ENCODE results near the gene PTCH1.
A peak's percentile ranks its signal among the peaks of the same experiment; 100 is the strongest.

The PTCH1 gene

DNA sequence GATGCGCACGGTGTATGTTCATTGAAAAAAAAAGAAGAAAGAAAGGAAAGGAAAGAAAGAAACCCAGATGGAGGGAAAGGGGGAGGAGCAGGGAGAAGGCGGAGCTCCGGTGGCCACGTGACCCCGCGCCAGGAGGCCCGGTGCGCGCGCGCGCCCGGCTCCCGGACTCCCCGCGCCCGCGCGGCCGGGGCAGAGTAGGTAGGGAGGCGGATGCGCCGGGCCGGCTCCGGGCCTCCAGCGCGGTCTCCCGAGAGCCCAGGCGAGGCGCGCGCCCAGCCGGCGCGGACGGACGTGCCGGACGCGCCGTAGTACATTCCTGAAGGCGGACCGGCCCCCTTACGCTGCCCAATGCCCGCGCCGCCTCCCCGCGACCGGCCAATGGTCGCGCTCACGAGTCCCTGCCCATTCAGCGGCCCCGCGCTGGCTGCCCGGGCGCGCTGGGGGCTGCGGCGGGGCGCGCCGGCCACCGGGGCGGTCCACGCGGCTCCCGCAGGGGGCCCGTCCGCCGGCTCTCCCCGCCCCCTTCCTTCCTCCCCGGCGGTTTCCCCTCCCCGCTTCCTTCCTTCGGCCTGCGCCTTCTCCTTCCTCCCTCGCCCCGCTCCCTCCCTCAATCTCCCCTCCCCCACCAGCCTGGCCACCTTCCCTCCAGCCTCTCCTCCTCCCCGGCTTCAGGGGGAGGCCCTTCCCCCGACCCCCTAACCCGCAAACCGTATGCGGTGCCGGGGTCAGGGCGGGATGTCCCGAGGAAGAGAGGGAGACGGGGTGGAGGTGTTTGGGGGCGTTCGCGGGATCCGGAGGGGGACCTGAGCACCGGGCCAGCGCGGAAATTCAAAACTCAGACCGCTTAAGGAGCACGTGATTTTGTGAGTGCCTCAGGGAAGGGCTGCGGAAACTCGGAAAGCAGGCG, 5.8 kb downstream of the PTCH1 start (continued):
- TF ChIP-seq, protein P1, sequence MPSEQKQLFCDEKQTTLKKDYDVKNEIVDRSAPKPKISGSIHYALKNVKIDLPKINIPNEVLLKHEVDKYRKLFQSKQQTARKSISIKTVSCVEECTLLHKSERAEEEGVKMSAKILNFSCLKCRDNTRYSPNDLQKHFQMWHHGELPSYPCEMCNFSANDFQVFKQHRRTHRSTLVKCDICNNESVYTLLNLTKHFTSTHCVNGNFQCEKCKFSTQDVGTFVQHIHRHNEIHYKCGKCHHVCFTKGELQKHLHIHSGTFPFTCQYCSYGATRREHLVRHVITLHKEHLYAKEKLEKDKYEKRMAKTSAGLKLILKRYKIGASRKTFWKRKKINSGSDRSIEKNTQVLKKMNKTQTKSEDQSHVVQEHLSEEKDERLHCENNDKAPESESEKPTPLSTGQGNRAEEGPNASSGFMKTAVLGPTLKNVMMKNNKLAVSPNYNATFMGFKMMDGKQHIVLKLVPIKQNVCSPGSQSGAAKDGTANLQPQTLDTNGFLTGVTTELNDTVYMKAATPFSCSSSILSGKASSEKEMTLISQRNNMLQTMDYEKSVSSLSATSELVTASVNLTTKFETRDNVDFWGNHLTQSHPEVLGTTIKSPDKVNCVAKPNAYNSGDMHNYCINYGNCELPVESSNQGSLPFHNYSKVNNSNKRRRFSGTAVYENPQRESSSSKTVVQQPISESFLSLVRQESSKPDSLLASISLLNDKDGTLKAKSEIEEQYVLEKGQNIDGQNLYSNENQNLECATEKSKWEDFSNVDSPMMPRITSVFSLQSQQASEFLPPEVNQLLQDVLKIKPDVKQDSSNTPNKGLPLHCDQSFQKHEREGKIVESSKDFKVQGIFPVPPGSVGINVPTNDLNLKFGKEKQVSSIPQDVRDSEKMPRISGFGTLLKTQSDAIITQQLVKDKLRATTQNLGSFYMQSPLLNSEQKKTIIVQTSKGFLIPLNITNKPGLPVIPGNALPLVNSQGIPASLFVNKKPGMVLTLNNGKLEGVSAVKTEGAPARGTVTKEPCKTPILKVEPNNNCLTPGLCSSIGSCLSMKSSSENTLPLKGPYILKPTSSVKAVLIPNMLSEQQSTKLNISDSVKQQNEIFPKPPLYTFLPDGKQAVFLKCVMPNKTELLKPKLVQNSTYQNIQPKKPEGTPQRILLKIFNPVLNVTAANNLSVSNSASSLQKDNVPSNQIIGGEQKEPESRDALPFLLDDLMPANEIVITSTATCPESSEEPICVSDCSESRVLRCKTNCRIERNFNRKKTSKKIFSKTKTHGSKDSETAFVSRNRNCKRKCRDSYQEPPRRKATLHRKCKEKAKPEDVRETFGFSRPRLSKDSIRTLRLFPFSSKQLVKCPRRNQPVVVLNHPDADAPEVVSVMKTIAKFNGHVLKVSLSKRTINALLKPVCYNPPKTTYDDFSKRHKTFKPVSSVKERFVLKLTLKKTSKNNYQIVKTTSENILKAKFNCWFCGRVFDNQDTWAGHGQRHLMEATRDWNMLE (tag by site-specific recombination; conservative IDR thresholded peaks at IDR 0.05; ENCODE audit: low read depth), result no peak
- TF ChIP-seq, protein P2, sequence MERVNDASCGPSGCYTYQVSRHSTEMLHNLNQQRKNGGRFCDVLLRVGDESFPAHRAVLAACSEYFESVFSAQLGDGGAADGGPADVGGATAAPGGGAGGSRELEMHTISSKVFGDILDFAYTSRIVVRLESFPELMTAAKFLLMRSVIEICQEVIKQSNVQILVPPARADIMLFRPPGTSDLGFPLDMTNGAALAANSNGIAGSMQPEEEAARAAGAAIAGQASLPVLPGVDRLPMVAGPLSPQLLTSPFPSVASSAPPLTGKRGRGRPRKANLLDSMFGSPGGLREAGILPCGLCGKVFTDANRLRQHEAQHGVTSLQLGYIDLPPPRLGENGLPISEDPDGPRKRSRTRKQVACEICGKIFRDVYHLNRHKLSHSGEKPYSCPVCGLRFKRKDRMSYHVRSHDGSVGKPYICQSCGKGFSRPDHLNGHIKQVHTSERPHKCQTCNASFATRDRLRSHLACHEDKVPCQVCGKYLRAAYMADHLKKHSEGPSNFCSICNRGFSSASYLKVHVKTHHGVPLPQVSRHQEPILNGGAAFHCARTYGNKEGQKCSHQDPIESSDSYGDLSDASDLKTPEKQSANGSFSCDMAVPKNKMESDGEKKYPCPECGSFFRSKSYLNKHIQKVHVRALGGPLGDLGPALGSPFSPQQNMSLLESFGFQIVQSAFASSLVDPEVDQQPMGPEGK (tag by site-specific recombination; IDR thresholded peaks at IDR 0.05), result peak; percentile 93
- TF ChIP-seq ZBTB20 (tag by site-specific recombination; IDR thresholded peaks at IDR 0.05), result peak; percentile 67
- TF ChIP-seq YY2 (tag by site-specific recombination; IDR thresholded peaks at IDR 0.05), result no peak

DNA sequence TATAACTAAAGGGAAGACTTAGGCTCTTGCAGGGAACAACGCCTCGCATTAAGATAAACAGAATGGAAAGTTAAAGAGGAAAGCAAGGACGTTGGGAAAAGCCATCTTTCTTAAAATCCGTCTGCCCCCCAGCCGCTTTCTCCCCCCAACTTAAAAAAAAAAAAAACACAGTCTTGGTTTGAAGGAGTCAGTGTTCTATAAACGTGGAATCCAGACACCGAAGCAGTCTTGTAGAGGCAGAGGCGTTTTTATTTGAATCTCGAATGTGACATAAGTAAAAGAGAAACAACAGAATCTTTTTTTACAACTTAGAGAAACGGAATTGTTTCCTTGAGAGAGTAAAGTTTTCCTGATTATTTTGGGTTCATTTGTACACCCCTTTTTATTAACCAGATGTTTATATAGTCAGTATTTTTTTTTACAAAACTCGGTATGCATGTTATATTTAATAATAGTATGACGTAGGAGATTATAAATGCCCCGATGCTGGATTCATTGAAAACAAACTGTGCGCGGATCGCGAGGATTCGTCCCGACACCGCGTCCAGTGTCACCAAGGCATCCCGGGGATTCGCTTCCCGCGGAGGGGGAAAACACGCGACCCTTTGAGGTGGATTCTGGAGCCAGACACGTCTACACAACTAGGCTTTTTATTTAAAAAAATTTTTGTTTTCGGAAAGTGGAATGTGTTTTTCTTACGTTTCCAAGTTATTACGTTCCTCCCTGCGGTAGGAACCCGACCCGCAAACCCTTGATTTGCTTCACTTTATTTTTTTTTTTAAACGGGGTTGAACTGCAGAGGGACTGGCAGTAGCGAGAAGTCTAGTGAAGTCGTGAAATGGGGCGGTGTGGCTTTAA, 6.7 kb downstream of the PTCH1 start:
- no peaks in the 10 kb centered on the region for H3K36me3 ChIP-seq (ENCODE audit: control insufficient read depth in 2 of 2, insufficient read depth in 1 of 2, low read length in 2 of 2)
- H3K4me1 ChIP-seq (ENCODE audit: control insufficient read depth, insufficient read depth, low read length), result peaks cover 9% of the 10 kb centered on the region
- CTCF ChIA-PET, result interaction anchor here (0.7 to 1.0 kb wide), 2 partner anchors 11 to 869 kb away, joined by 3 to 4 read pairs; no protein-coding TSS in a partner anchor
- H3K27ac ChIP-seq (ENCODE audit: extremely low read depth, low read depth, low read length), result peak overlapping the region; percentile 99
- POLR2A ChIA-PET, result interaction anchor here (0.6 to 1.9 kb wide), 11 partner anchors 20 to 365 kb away, joined by 3 to 14 read pairs (median 5); partner anchors contain the start of genes ERCC6L2 and FANCC
- H3K9me3 ChIP-seq (ENCODE audit: control insufficient read depth, insufficient read depth, low read depth, low read length), result no peaks in the 10 kb centered on the region
- peak overlapping the region; percentile 67 for H3K4me3 ChIP-seq (ENCODE audit: low read depth, low read length)
- TF ChIP-seq IKZF3 (tag by site-specific recombination; IDR thresholded peaks at IDR 0.05) (peak; percentile 25; the same call in 1 of the 2 replicates), SALL2 (tag by site-specific recombination; IDR thresholded peaks at IDR 0.05; ENCODE audit: borderline replicate concordance) (no peak), ZNF366 (tag by site-specific recombination; conservative IDR thresholded peaks at IDR 0.05) (peak; percentile 94), PRDM1 (tag by site-specific recombination; IDR thresholded peaks at IDR 0.05) (peak; percentile 49), ZNF335 (tag by site-specific recombination; conservative IDR thresholded peaks at IDR 0.05) (peak; percentile 9), SP3 (tag by site-specific recombination; IDR thresholded peaks at IDR 0.05) (peak; percentile 23), SP7 (tag by site-specific recombination; IDR thresholded peaks at IDR 0.05) (peak; percentile 19; the same call in 1 of the 2 replicates), ZNF2 (tag by site-specific recombination; IDR thresholded peaks at IDR 0.05) (no peak; the same call in 1 of the 2 replicates), SP2 (tag by site-specific recombination; IDR thresholded peaks at IDR 0.05) (no peak), ZNF629 (tag by site-specific recombination; IDR thresholded peaks at IDR 0.05) (peak; percentile 37; the same call in 1 of the 2 replicates)
- TF ChIP-seq, protein P3, sequence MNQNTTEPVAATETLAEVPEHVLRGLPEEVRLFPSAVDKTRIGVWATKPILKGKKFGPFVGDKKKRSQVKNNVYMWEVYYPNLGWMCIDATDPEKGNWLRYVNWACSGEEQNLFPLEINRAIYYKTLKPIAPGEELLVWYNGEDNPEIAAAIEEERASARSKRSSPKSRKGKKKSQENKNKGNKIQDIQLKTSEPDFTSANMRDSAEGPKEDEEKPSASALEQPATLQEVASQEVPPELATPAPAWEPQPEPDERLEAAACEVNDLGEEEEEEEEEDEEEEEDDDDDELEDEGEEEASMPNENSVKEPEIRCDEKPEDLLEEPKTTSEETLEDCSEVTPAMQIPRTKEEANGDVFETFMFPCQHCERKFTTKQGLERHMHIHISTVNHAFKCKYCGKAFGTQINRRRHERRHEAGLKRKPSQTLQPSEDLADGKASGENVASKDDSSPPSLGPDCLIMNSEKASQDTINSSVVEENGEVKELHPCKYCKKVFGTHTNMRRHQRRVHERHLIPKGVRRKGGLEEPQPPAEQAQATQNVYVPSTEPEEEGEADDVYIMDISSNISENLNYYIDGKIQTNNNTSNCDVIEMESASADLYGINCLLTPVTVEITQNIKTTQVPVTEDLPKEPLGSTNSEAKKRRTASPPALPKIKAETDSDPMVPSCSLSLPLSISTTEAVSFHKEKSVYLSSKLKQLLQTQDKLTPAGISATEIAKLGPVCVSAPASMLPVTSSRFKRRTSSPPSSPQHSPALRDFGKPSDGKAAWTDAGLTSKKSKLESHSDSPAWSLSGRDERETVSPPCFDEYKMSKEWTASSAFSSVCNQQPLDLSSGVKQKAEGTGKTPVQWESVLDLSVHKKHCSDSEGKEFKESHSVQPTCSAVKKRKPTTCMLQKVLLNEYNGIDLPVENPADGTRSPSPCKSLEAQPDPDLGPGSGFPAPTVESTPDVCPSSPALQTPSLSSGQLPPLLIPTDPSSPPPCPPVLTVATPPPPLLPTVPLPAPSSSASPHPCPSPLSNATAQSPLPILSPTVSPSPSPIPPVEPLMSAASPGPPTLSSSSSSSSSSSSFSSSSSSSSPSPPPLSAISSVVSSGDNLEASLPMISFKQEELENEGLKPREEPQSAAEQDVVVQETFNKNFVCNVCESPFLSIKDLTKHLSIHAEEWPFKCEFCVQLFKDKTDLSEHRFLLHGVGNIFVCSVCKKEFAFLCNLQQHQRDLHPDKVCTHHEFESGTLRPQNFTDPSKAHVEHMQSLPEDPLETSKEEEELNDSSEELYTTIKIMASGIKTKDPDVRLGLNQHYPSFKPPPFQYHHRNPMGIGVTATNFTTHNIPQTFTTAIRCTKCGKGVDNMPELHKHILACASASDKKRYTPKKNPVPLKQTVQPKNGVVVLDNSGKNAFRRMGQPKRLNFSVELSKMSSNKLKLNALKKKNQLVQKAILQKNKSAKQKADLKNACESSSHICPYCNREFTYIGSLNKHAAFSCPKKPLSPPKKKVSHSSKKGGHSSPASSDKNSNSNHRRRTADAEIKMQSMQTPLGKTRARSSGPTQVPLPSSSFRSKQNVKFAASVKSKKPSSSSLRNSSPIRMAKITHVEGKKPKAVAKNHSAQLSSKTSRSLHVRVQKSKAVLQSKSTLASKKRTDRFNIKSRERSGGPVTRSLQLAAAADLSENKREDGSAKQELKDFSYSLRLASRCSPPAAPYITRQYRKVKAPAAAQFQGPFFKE (tag by site-specific recombination; IDR thresholded peaks at IDR 0.05; ENCODE audit: borderline replicate concordance), result no peak
- TF ChIP-seq, protein P4, sequence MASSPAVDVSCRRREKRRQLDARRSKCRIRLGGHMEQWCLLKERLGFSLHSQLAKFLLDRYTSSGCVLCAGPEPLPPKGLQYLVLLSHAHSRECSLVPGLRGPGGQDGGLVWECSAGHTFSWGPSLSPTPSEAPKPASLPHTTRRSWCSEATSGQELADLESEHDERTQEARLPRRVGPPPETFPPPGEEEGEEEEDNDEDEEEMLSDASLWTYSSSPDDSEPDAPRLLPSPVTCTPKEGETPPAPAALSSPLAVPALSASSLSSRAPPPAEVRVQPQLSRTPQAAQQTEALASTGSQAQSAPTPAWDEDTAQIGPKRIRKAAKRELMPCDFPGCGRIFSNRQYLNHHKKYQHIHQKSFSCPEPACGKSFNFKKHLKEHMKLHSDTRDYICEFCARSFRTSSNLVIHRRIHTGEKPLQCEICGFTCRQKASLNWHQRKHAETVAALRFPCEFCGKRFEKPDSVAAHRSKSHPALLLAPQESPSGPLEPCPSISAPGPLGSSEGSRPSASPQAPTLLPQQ (tag by site-specific recombination; IDR thresholded peaks at IDR 0.05), result peak; percentile 78; the same call in 1 of the 2 replicates

All from HEK293 (cell line).